Measurements from ENCODE around the gene SLC6A18. TPM values are rescaled to one million over a fixed set of nuclear protein-coding genes. Genes with fewer than 3 reads are reported as not detected.
"Not testable (repeated sequence)": the region's sequence is repeated elsewhere in the genome, so short reads cannot be mapped to it uniquely, and the experiment has no call there.

SLC6A18 gene
- total and polyA plus RNA-seq, 4 donors = not detected

DNA sequence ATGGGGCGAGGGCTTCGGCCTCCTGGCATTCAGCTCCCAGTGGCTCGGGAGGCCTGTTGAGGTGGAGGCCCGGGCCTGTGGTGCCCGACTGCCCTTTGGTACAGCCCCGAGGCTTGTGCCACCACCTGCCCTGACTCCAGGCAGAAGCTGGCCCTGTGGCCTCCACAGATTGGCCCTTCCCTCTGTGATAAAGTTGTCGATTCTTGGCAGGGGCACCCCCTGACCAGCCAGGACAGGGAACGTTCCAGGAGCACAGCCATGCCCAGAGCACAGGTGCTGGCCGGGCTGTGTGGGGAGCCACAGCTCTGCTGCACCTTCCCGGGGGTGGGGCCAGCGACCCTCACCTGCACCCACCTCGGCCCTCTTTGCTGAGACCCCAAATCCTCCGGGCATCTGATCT, 32.7 kb downstream of the SLC6A18 start:
- no peaks in the 10 kb centered on the region for H3K4me1 ChIP-seq (ENCODE audit: control insufficient read depth, insufficient read depth, low read length)
- H3K27me3 ChIP-seq (ENCODE audit: control insufficient read depth, insufficient read depth, low read length) = no peaks in the 10 kb centered on the region
- H3K27ac ChIP-seq (ENCODE audit: low read depth, low read length) = no peak overlapping the region
- no peak overlapping the region for H3K4me3 ChIP-seq (ENCODE audit: low read depth, low read length)
- WGBS (ENCODE audit: insufficient coverage) = 90% methylated on average over 13 of the region's 13 CpGs
- no peaks in the 10 kb centered on the region for H3K36me3 ChIP-seq (ENCODE audit: control insufficient read depth, insufficient read depth, low read length)
- H3K9me3 ChIP-seq (ENCODE audit: control insufficient read depth, insufficient read depth, low read length) = peaks cover 3% of the 10 kb centered on the region
- no peak for DNase-seq (ENCODE audit: low read depth in 4 of 6, low spot score in 6 of 6)

DNA sequence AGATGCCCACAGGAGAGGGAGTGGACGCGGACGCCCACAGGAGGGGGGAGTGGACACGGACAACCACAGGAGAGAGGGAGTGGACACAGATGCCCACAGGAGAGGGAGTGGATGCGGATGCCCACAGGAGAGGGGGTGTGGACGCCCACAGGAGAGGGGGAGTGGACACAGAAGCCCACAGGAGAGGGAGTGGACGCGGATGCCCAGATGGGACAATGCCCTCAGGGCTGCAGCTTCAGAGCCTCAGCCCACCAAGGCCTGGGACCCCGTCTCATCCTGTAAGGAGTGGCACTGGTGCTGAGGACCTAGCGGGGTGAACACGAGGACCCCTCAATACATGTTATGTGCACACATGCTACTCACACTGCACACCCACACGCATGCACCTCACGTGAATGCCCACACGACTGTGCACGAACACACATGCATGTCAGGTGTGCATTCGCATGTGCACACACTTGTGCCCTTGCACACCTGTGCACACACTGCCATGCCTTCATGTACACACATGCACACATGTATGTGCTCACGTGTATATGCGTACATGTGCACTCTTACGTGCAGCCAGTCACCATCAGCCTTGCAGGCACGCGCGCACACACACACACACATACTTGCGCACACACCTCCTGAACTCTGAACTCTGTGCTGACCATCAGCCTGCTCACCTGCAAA, 34.8 kb downstream of the SLC6A18 start:
- Histone ChIP-seq H3K9me3 (ENCODE audit: control insufficient read depth, insufficient read depth, low read length) (peaks cover 3% of the 10 kb centered on the region), H3K4me3 (ENCODE audit: low read depth, low read length) (no peak overlapping the region), H3K4me1 (ENCODE audit: control insufficient read depth, insufficient read depth, low read length) (no peaks in the 10 kb centered on the region), H3K27me3 (ENCODE audit: control insufficient read depth, insufficient read depth, low read length) (no peaks in the 10 kb centered on the region), H3K36me3 (ENCODE audit: control insufficient read depth, insufficient read depth, low read length) (no peaks in the 10 kb centered on the region), H3K27ac (ENCODE audit: low read depth, low read length) (no peak overlapping the region)
- no peak for DNase-seq (ENCODE audit: low read depth in 4 of 6, low spot score in 6 of 6)
- 96% methylated on average over 23 of the region's 23 CpGs for WGBS (ENCODE audit: insufficient coverage)

DNA sequence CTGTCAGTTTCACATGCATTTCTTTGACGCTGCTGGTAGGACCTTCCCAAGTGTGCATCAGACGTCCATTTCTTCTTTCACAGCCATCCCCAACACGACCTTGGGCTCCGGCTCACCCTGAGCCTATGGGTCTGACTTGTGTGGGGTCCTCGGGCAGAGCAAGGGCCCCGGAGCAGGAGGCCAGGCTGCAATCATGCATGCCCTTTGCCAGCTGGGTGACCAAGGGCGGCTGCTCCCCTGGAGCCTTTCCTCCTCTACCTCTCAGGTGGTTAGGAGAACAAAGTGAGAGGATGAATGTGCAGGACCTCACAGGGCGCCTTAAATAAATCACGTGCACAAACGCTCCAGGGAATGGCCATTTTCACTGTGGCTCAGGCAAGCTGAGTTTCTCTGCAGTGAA, 36.5 kb downstream of the SLC6A18 start:
- no peaks in the 10 kb centered on the region for H3K27me3 ChIP-seq (ENCODE audit: control insufficient read depth, insufficient read depth, low read length)
- no peak overlapping the region for H3K27ac ChIP-seq (ENCODE audit: low read depth, low read length)
- peaks cover 3% of the 10 kb centered on the region for H3K9me3 ChIP-seq (ENCODE audit: control insufficient read depth, insufficient read depth, low read length)
- 91% methylated on average over 9 of the region's 10 CpGs for WGBS (ENCODE audit: insufficient coverage)
- no peaks in the 10 kb centered on the region for H3K36me3 ChIP-seq (ENCODE audit: control insufficient read depth, insufficient read depth, low read length)
- no peak for DNase-seq (ENCODE audit: low read depth in 4 of 6, low spot score in 6 of 6)
- no peaks in the 10 kb centered on the region for H3K4me1 ChIP-seq (ENCODE audit: control insufficient read depth, insufficient read depth, low read length)
- no peak overlapping the region for H3K4me3 ChIP-seq (ENCODE audit: low read depth, low read length)

DNA sequence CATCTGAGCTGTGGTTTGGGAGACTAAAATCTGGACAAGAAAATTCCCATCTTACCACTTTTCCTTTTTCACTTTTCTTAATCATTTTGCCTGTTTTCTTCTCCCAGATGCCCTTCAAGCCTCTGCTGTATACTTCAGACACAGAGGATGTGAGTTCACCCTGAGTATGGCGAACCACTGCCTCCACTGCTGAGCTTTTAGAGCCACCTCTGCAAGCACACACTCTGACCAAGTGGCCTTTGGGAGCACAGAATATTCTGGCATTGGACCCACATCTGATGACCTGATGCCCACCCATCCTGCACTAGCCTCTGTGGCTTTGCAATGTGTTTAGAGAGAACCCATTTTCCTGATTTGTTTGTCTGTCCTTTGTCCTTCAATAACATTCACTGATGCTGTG, 37.2 kb downstream of the SLC6A18 start:
- WGBS (ENCODE audit: insufficient coverage) = 100% methylated on average over 1 of the region's 1 CpG
- DNase-seq (ENCODE audit: low read depth in 4 of 6, low spot score in 6 of 6) = no peak
- peaks cover 3% of the 10 kb centered on the region for H3K9me3 ChIP-seq (ENCODE audit: control insufficient read depth, insufficient read depth, low read length)
- no peak overlapping the region for H3K27ac ChIP-seq (ENCODE audit: low read depth, low read length)
- no peaks in the 10 kb centered on the region for H3K36me3 ChIP-seq (ENCODE audit: control insufficient read depth, insufficient read depth, low read length)
- no peak overlapping the region for H3K4me3 ChIP-seq (ENCODE audit: low read depth, low read length)
- no peaks in the 10 kb centered on the region for H3K27me3 ChIP-seq (ENCODE audit: control insufficient read depth, insufficient read depth, low read length)
- no peaks in the 10 kb centered on the region for H3K4me1 ChIP-seq (ENCODE audit: control insufficient read depth, insufficient read depth, low read length)

DNA sequence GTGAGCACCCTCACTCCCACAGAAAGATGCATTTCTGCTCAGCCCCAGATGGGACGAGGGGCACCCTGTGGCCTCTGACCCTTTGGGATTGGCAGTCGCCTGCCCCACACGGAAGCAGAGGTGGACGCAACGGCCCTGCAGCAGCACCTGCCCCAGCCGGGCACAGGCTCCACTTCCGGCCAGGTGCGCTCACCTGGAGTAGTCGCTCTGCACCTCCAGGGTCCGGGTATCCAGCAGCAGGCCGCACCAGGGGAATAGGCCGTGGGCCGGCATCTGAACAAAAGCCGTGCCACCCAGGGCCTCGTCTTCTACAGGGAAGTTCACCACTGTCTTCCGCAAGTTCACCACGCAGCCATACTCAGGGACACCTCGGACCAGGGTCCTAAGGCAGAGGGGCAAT, 39.0 kb downstream of the SLC6A18 start:
- no peak for DNase-seq (ENCODE audit: low read depth in 4 of 6, low spot score in 6 of 6)
- H3K27ac ChIP-seq (ENCODE audit: low read depth, low read length) = no peak overlapping the region
- 96% methylated on average over 18 of the region's 18 CpGs for WGBS (ENCODE audit: insufficient coverage)
- H3K4me3 ChIP-seq (ENCODE audit: low read depth, low read length) = no peak overlapping the region
- H3K27me3 ChIP-seq (ENCODE audit: control insufficient read depth, insufficient read depth, low read length) = no peaks in the 10 kb centered on the region
- H3K4me1 ChIP-seq (ENCODE audit: control insufficient read depth, insufficient read depth, low read length) = no peaks in the 10 kb centered on the region
- peaks cover 3% of the 10 kb centered on the region for H3K9me3 ChIP-seq (ENCODE audit: control insufficient read depth, insufficient read depth, low read length)
- no peaks in the 10 kb centered on the region for H3K36me3 ChIP-seq (ENCODE audit: control insufficient read depth, insufficient read depth, low read length)

DNA sequence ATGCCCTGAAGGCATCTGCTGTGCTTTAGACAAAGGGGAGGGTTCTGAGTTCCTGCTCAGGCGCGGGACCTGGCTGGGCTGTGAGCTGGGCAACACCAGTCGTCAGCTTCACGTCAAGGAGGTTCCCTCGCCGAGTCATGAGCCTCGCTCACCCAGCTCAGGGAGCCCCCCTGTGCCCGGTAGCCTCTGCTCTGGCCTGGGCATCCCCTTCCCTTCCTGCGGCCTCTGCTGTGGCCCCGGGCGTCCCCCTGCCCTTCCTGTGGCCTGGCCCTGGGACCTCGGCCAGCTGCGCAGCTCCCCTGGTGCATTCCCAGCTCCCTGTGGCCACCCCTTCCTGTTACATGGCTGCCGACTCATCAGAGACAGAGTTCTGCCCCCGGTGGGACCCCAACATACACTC, 39.8 kb downstream of the SLC6A18 start:
- 91% methylated on average over 15 of the region's 15 CpGs for WGBS (ENCODE audit: insufficient coverage)

DNA sequence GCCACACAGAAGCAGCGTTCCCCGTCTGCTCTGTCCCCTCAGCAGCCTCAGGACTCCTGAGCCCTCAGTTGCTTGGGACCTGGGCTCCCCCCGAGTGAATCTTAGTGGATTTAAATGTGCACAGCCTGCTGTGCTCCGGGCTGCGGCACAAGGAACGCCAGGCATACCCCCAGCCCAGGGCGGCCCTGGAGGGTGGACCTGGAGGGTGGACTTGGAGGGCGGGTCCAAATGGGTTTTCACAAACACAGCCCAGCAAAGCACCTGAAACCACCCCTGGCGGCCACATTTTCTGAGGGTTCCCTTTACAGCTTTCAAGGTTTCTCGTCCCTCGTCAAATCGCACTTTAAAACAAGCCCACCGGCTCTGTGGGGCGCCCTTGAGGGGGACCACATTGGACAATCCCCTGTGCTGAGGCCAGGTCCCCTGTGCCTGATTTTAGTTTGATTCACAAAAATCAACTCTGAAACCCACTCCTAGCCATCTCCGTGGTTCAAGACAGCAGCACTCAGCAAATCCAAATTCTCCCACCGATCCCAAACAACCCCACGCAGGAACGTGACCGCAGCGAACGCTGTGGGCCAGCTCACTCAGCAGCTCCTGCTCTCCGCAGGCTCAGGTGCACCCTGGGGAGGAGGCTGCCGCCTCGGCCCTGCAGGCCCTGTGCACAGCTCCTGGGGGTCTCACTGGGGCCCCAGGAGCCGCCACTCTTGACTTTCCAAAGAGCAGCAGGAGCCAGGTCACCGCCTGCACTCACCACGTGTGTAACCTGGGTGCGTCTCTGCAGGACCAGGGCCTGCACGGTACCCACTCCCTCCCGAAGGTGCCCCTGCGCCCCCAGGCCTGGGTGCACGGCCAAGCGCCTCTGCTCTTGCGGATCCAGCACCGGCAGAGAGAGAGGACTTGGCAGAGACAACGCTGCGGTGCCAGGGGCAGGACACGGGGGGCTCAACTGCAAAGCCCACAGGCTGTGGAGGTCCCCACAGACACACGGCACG, 40.6 kb downstream of the SLC6A18 start:
- peaks cover 3% of the 10 kb centered on the region for H3K9me3 ChIP-seq (ENCODE audit: control insufficient read depth, insufficient read depth, low read length)
- H3K4me1 ChIP-seq (ENCODE audit: control insufficient read depth, insufficient read depth, low read length) = no peaks in the 10 kb centered on the region
- DNase-seq (ENCODE audit: low read depth in 4 of 6, low spot score in 6 of 6) = no peak
- WGBS (ENCODE audit: insufficient coverage) = 90% methylated on average over 40 of the region's 40 CpGs
- no peak overlapping the region for H3K4me3 ChIP-seq (ENCODE audit: low read depth, low read length)
- no peaks in the 10 kb centered on the region for H3K36me3 ChIP-seq (ENCODE audit: control insufficient read depth, insufficient read depth, low read length)
- no peak overlapping the region for H3K27ac ChIP-seq (ENCODE audit: low read depth, low read length)
- H3K27me3 ChIP-seq (ENCODE audit: control insufficient read depth, insufficient read depth, low read length) = no peaks in the 10 kb centered on the region

More for the DNA sequence above, 39.8 kb downstream of the SLC6A18 start:
- DNase-seq (ENCODE audit: low read depth in 4 of 6, low spot score in 6 of 6) = no peak
- no peaks in the 10 kb centered on the region for H3K4me1 ChIP-seq (ENCODE audit: control insufficient read depth, insufficient read depth, low read length)
- H3K9me3 ChIP-seq (ENCODE audit: control insufficient read depth, insufficient read depth, low read length) = peaks cover 3% of the 10 kb centered on the region
- no peak overlapping the region for H3K27ac ChIP-seq (ENCODE audit: low read depth, low read length)
- H3K4me3 ChIP-seq (ENCODE audit: low read depth, low read length) = no peak overlapping the region
- H3K27me3 ChIP-seq (ENCODE audit: control insufficient read depth, insufficient read depth, low read length) = no peaks in the 10 kb centered on the region
- H3K36me3 ChIP-seq (ENCODE audit: control insufficient read depth, insufficient read depth, low read length) = no peaks in the 10 kb centered on the region

DNA sequence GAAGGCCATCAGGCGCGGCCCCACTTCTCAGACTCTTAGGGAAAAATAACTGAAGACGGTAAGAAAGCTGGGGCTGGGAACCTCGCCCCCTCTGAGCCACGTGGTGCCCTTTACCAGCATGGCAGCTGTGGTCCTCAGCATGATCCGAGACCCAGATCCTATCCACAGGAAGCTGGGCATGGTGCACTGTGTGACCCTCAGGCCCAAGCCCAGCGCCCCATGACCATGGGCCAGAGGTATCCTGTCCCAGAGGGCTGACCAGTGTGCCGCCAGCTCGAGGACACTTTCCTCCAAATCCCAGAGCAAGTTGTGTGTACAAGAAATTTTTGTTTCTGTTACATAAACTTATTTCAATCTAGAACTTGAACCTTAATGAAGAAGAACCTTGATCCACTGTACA, 41.6 kb downstream of the SLC6A18 start:
- DNase-seq (ENCODE audit: low read depth in 4 of 6, low spot score in 6 of 6) = no peak
- 85% methylated on average over 6 of the region's 9 CpGs for WGBS (ENCODE audit: insufficient coverage)

DNA sequence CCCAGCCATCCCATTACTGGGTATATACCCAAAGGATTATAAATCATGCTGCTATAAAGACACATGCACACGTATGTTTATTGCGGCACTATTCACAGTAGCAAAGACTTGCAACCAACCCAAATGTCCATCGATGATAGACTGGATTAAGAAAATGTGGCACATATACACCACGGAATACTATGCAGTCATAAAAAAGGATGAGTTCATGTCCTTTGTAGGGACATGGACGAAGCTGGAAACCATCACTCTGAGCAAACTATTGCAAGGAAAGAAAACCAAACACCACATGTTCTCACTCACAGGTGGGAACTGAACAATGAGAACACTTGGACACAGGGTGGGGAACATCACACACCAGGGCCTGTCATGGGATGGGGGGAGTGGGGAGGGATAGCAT, 42.3 kb downstream of the SLC6A18 start:
- H3K36me3 ChIP-seq (ENCODE audit: control insufficient read depth, insufficient read depth, low read length); H3K27ac ChIP-seq (ENCODE audit: low read depth, low read length); H3K4me1 ChIP-seq (ENCODE audit: control insufficient read depth, insufficient read depth, low read length); H3K4me3 ChIP-seq (ENCODE audit: low read depth, low read length); H3K27me3 ChIP-seq (ENCODE audit: control insufficient read depth, insufficient read depth, low read length); H3K9me3 ChIP-seq (ENCODE audit: control insufficient read depth, insufficient read depth, low read length); DNase-seq (ENCODE audit: low read depth in 4 of 6, low spot score in 6 of 6): not testable (repeated sequence)
- no CpG with 5 or more reads among the region's 5 CpGs for WGBS (ENCODE audit: insufficient coverage)

More for the DNA sequence above, 41.6 kb downstream of the SLC6A18 start:
- H3K4me3 ChIP-seq (ENCODE audit: low read depth, low read length) = no peak overlapping the region
- no peaks in the 10 kb centered on the region for H3K4me1 ChIP-seq (ENCODE audit: control insufficient read depth, insufficient read depth, low read length)
- H3K27ac ChIP-seq (ENCODE audit: low read depth, low read length) = no peak overlapping the region
- H3K27me3 ChIP-seq (ENCODE audit: control insufficient read depth, insufficient read depth, low read length) = no peaks in the 10 kb centered on the region
- H3K36me3 ChIP-seq (ENCODE audit: control insufficient read depth, insufficient read depth, low read length) = no peaks in the 10 kb centered on the region
- peaks cover 3% of the 10 kb centered on the region for H3K9me3 ChIP-seq (ENCODE audit: control insufficient read depth, insufficient read depth, low read length)

Data from spinal cord (tissue), 10 donors.